SK-N-SH treated with all-trans-retinoic acid at 6 μM for 48 hours (cell line): ENCODE measurements around the gene TCF12.

Source experiments
- ATAC-seq: fragments of 200-7000 bp; cut with Tn5 transposase; 3 replicates; pipeline ENCODE4 v1.9.1; 2020; ENCODE audit warnings: mild to moderate bottlenecking, moderate library complexity
- BACH2 ChIP-seq: fragments of 250-450 bp; sonication (Bioruptor Pico); IDR thresholded peaks from 2 replicates; pipeline ENCODE4 v1.9.0; 2021; ENCODE audit warnings: mild to moderate bottlenecking, borderline replicate concordance
- CREB5 ChIP-seq: fragments of 250-450 bp; sonication (Bioruptor Pico); IDR thresholded peaks from 2 replicates; pipeline ENCODE4 v1.5.1; 2020; ENCODE audit warnings: low read depth, mild to moderate bottlenecking, moderate library complexity
- CSDC2 ChIP-seq: fragments of 250-450 bp; sonication (Bioruptor Pico); IDR thresholded peaks from 2 replicates; pipeline ENCODE4 v1.5.0; 2020; ENCODE audit warnings: mild to moderate bottlenecking, moderate library complexity
- CSRNP3 ChIP-seq: fragments of 250-450 bp; sonication (Bioruptor Pico); IDR thresholded peaks from 2 replicates; pipeline ENCODE4 v1.5.1; 2021; ENCODE audit warnings: mild to moderate bottlenecking, moderate library complexity
- ESRRG ChIP-seq: fragments of 250-450 bp; sonication (Bioruptor Pico); IDR thresholded peaks from 2 replicates; pipeline ENCODE4 v1.6.1; 2021; ENCODE audit warnings: mild to moderate bottlenecking
- GLIS3 ChIP-seq: fragments of 250-450 bp; sonication (Bioruptor Pico); IDR thresholded peaks from 2 replicates; pipeline ENCODE4 v1.5.0; 2020; ENCODE audit warnings: mild to moderate bottlenecking, moderate library complexity
- ISL1 ChIP-seq: fragments of 250-450 bp; sonication (Bioruptor Pico); IDR thresholded peaks from 2 replicates; pipeline ENCODE4 v2.1.2; 2022; ENCODE audit warnings: mild to moderate bottlenecking, moderate library complexity
- OSR1 ChIP-seq: fragments of 250-450 bp; sonication (Bioruptor Pico); IDR thresholded peaks from 2 replicates; pipeline ENCODE4 v1.8.0; 2022; ENCODE audit warnings: moderate library complexity, mild to moderate bottlenecking, inconsistent platforms
- PATZ1 ChIP-seq: fragments of 250-450 bp; sonication (Bioruptor Pico); IDR thresholded peaks from 2 replicates; pipeline ENCODE4 v1.8.0; 2020; ENCODE audit warnings: mild to moderate bottlenecking, moderate library complexity, borderline replicate concordance
- POU6F1 ChIP-seq: fragments of 250-450 bp; sonication (Bioruptor Pico); IDR thresholded peaks from 2 replicates; pipeline ENCODE4 v1.8.0; 2021; ENCODE audit warnings: low read depth, mild to moderate bottlenecking, moderate library complexity, borderline replicate concordance
- PPARA ChIP-seq: fragments of 250-450 bp; sonication (Bioruptor Pico); IDR thresholded peaks from 2 replicates; pipeline ENCODE4 v1.5.0; 2020; ENCODE audit warnings: mild to moderate bottlenecking, borderline replicate concordance
- RARB ChIP-seq: fragments of 250-450 bp; sonication (Bioruptor Pico); IDR thresholded peaks from 2 replicates; pipeline ENCODE4 v1.8.0; 2021; ENCODE audit warnings: mild to moderate bottlenecking, moderate library complexity
- SNAI2 ChIP-seq: fragments of 250-450 bp; sonication (Bioruptor Pico); IDR thresholded peaks from 2 replicates; pipeline ENCODE4 v1.5.0; 2020; ENCODE audit warnings: mild to moderate bottlenecking, moderate library complexity
- TCF4 ChIP-seq: fragments of 250-450 bp; sonication (Bioruptor Pico); IDR thresholded peaks from 2 replicates; pipeline ENCODE4 v1.8.0; 2021; ENCODE audit warnings: mild to moderate bottlenecking, moderate library complexity, borderline replicate concordance
- TOX ChIP-seq: fragments of 250-450 bp; sonication (Bioruptor Pico); IDR thresholded peaks from 2 replicates; pipeline ENCODE4 v1.8.0; 2021; ENCODE audit warnings: mild to moderate bottlenecking, moderate library complexity, borderline replicate concordance
- TSHZ2 ChIP-seq: fragments of 250-450 bp; sonication (Bioruptor Pico); IDR thresholded peaks from 2 replicates; pipeline ENCODE4 v1.5.0; 2020; ENCODE audit warnings: mild to moderate bottlenecking, moderate library complexity
- ZC3H10 ChIP-seq: fragments of 250-450 bp; sonication (Bioruptor Pico); IDR thresholded peaks from 2 replicates; pipeline ENCODE4 v1.5.1; 2021; ENCODE audit warnings: mild to moderate bottlenecking, moderate library complexity
- ZFP3 ChIP-seq: fragments of 250-450 bp; sonication (Bioruptor Pico); IDR thresholded peaks from 2 replicates; pipeline ENCODE4 v1.5.0; 2020; ENCODE audit warnings: mild to moderate bottlenecking, moderate library complexity
- ZFP30 ChIP-seq: fragments of 450-650 bp; formaldehyde crosslinking; IDR thresholded peaks from 2 replicates; pipeline ENCODE4 v1.5.0; 2022; ENCODE audit warnings: mild to moderate bottlenecking, moderate library complexity
- ZNF565 ChIP-seq: fragments of 450-650 bp; formaldehyde crosslinking; conservative IDR thresholded peaks from 2 replicates; pipeline ENCODE4 v1.5.0; 2020; ENCODE audit warnings: low read depth, mild to moderate bottlenecking, moderate library complexity
- ZNF70 ChIP-seq: fragments of 450-650 bp; formaldehyde crosslinking; IDR thresholded peaks from 2 replicates; pipeline ENCODE4 v1.5.0; 2020; ENCODE audit warnings: mild to moderate bottlenecking, moderate library complexity
- ZNF8 ChIP-seq: fragments of 450-650 bp; formaldehyde crosslinking; IDR thresholded peaks from 2 replicates; pipeline ENCODE4 v1.5.0; 2020; ENCODE audit warnings: mild to moderate bottlenecking, moderate library complexity

Gene TCF12

GRCh38 chr15:57069423-57069822, 151.0 kb downstream of the TCF12 start (continued):
- no peak for TF ChIP-seq CREB5 (CRISPR knock-in tag)
- no peak for TF ChIP-seq GLIS3 (CRISPR knock-in tag)
- no peak for TF ChIP-seq TCF4
- TF ChIP-seq ZNF70 (CRISPR knock-in tag): no peak

- ATAC-seq: no peak
- TF ChIP-seq BACH2 (CRISPR knock-in tag) (no peak), PPARA (CRISPR knock-in tag) (no peak), ZNF8 (CRISPR knock-in tag) (no peak), POU6F1 (CRISPR knock-in tag) (no peak), ZC3H10 (CRISPR knock-in tag) (no peak), ZFP30 (CRISPR knock-in tag) (no peak), TCF4 (no peak), TOX (CRISPR knock-in tag) (no peak), ISL1 (CRISPR knock-in tag) (no peak), TSHZ2 (CRISPR knock-in tag) (no peak), CSDC2 (CRISPR knock-in tag) (no peak), ZFP3 (CRISPR knock-in tag) (no peak), PATZ1 (CRISPR knock-in tag) (no peak), CSRNP3 (CRISPR knock-in tag) (no peak), ESRRG (no peak), RARB (no peak), CREB5 (CRISPR knock-in tag) (no peak)
Measured at GRCh38 chr15:57070674-57071073, 152.2 kb downstream of the TCF12 start.

- TF ChIP-seq CSDC2 (CRISPR knock-in tag): no peak
- no peak for TF ChIP-seq ZFP30 (CRISPR knock-in tag)
- TF ChIP-seq CREB5 (CRISPR knock-in tag): no peak
- TF ChIP-seq ESRRG: no peak
- TF ChIP-seq SNAI2 (CRISPR knock-in tag): no peak
- TF ChIP-seq ZNF70 (CRISPR knock-in tag): no peak
- no peak for TF ChIP-seq POU6F1 (CRISPR knock-in tag)
- no peak for TF ChIP-seq TOX (CRISPR knock-in tag)
- TF ChIP-seq ZNF8 (CRISPR knock-in tag): no peak
- TF ChIP-seq BACH2 (CRISPR knock-in tag): no peak
- no peak for TF ChIP-seq ZNF565 (CRISPR knock-in tag)
- no peak for TF ChIP-seq GLIS3 (CRISPR knock-in tag)
- TF ChIP-seq OSR1 (CRISPR knock-in tag): no peak
- TF ChIP-seq ZFP3 (CRISPR knock-in tag): no peak
- no peak for TF ChIP-seq TCF4
Measured at GRCh38 chr15:57079446-57079845, 161.0 kb downstream of the TCF12 start.

More at GRCh38 chr15:57079446-57079845, 161.0 kb downstream of the TCF12 start:
- no peak for ATAC-seq
